Eye (tissue), 1 donor: ENCODE measurements around the gene RAD9A.

ENCODE experiments used
- DNase-seq: peaks from one replicate; pipeline ENCODE4 v3.0.0-alpha.2; 2015

Gene RAD9A

GRCh38 chr11:67375320-67376055, 16.3 kb upstream of the RAD9A start:
- DNase-seq: peak; percentile 34

GRCh38 chr11:67376063-67376820, 15.5 kb upstream of the RAD9A start:
- no peak for DNase-seq

GRCh38 chr11:67376873-67377808, 14.6 kb upstream of the RAD9A start:
- DNase-seq: no peak

GRCh38 chr11:67378544-67378943, 13.2 kb upstream of the RAD9A start:
- DNase-seq: no peak

GRCh38 chr11:67379061-67380058, 12.4 kb upstream of the RAD9A start:
- DNase-seq: no peak

- DNase-seq: no peak
Observed at GRCh38 chr11:67381244-67381972, 10.4 kb upstream of the RAD9A start.

- DNase-seq: peak; percentile 93
Observed at GRCh38 chr11:67382276-67383136, 9.3 kb upstream of the RAD9A start.

- no peak for DNase-seq
Observed at GRCh38 chr11:67384851-67385366, 6.9 kb upstream of the RAD9A start.

GRCh38 chr11:67387069-67387468, 4.7 kb upstream of the RAD9A start:
- no peak for DNase-seq

- no peak for DNase-seq
Observed at GRCh38 chr11:67387518-67387917, 4.3 kb upstream of the RAD9A start.

GRCh38 chr11:67389477-67389876, 2.3 kb upstream of the RAD9A start:
- peak; percentile 58 for DNase-seq

- DNase-seq: no peak
Observed at GRCh38 chr11:67390947-67391303, 861 bp upstream of the RAD9A start.

GRCh38 chr11:67392183-67392715, 463 bp downstream of the RAD9A start:
- no peak for DNase-seq

- DNase-seq: no peak
Observed at GRCh38 chr11:67393437-67393836, 1.7 kb downstream of the RAD9A start.

GRCh38 chr11:67393990-67394389, 2.2 kb downstream of the RAD9A start:
- DNase-seq: no peak

- no peak for DNase-seq
Observed at GRCh38 chr11:67395555-67396258, 3.9 kb downstream of the RAD9A start.

- DNase-seq: no peak
Observed at GRCh38 chr11:67396259-67396581, 4.4 kb downstream of the RAD9A start.

GRCh38 chr11:67396587-67397389, 5.0 kb downstream of the RAD9A start:
- DNase-seq: no peak
